Measurements from ENCODE around the gene LGI1. TPM values are rescaled to one million over a fixed set of nuclear protein-coding genes. Genes with fewer than 3 reads are reported as not detected.

The LGI1 gene
- polyA plus RNA-seq, 3 donors: 0.03 TPM; not detected in 2

- no peaks in the 10 kb centered on the region for H3K36me3 Mint-ChIP-seq
- intact Hi-C loops (cut with micrococcal nuclease): no loop called here
- peaks cover 1 to 12% (median 4%) of the 10 kb centered on the region in 3 donors for H3K27me3 Mint-ChIP-seq (ENCODE audit: low read depth in 3 of 3)
- H3K4me2 ChIP-seq (replicated peaks; ENCODE audit: extremely low read depth, low read length, poor library complexity, severe bottlenecking): peak overlapping the region; percentile 28
- no peak for TF ChIP-seq CTCF (IDR thresholded peaks at IDR 0.05)
- H3K27ac ChIP-seq (ENCODE audit: low read depth in 1 of 2, low read length in 2 of 2): no peak overlapping the region
- peaks cover 0 to 3% (median 0%) of the 10 kb centered on the region in 7 donors for H3K9me3 Mint-ChIP-seq
- no peaks in the 10 kb centered on the region for H3K9me3 ChIP-seq (replicated peaks in 1 of 2; ENCODE audit: control insufficient read depth in 1 of 2, insufficient read depth in 1 of 2, low read length in 2 of 2)
- H3K4me3 ChIP-seq (replicated peaks in 1 of 3; ENCODE audit: low read depth in 2 of 3, low read length in 3 of 3): no peak overlapping the region
- peak overlapping the region in 1 of 7 donors; percentile 24 for H3K27ac Mint-ChIP-seq
- H3K4me1 Mint-ChIP-seq: peaks cover 27% of the 10 kb centered on the region
- peak overlapping the region; percentile 51 for H2AFZ ChIP-seq (ENCODE audit: insufficient read depth, low read depth, low read length, poor library complexity, severe bottlenecking)
- H3K27me3 ChIP-seq (ENCODE audit: control insufficient read depth in 2 of 2, insufficient read depth in 2 of 2, low read length in 2 of 2): peaks cover 0 to 2% of the 10 kb centered on the region in 2 donors
- DNase-seq: peak; percentile 24 to 25 (median 25)
- H3K79me2 ChIP-seq (ENCODE audit: insufficient read depth, low read length): no peaks in the 10 kb centered on the region
- peaks cover 13 to 18% of the 10 kb centered on the region in 2 donors for H3K4me1 ChIP-seq (ENCODE audit: control insufficient read depth in 1 of 2, insufficient read depth in 2 of 2, low read length in 2 of 2)
- no peaks in the 10 kb centered on the region for H3K36me3 ChIP-seq (replicated peaks in 1 of 2; ENCODE audit: control insufficient read depth in 1 of 2, insufficient read depth in 2 of 2, low read length in 2 of 2)
- 18% methylated on average over 6 of the region's 8 CpGs for WGBS (ENCODE audit: insufficient coverage)
- no peak overlapping the region for H3K9ac ChIP-seq (ENCODE audit: insufficient read depth, low read length, poor library complexity, severe bottlenecking)
- peak overlapping the region in 1 of 2 donors; percentile 43 for H3K4me3 Mint-ChIP-seq
- H4K20me1 ChIP-seq (ENCODE audit: insufficient read depth, low read length): no peaks in the 10 kb centered on the region
These were observed 38.6 kb upstream of the LGI1 start for GRCh38 chr10:93718937-93719725.

GRCh38 chr10:93719901-93720300 is 37.8 kb upstream of the LGI1 start:
- H3K9me3 Mint-ChIP-seq: peaks cover 0 to 3% (median 0%) of the 10 kb centered on the region in 7 donors
- H3K27ac ChIP-seq (ENCODE audit: low read depth in 1 of 2, low read length in 2 of 2): no peak overlapping the region
- no peaks in the 10 kb centered on the region for H3K36me3 ChIP-seq (replicated peaks in 1 of 2; ENCODE audit: control insufficient read depth in 1 of 2, insufficient read depth in 2 of 2, low read length in 2 of 2)
- no peak overlapping the region for H3K4me2 ChIP-seq (replicated peaks; ENCODE audit: extremely low read depth, low read length, poor library complexity, severe bottlenecking)
- H3K4me3 ChIP-seq (replicated peaks in 1 of 3; ENCODE audit: low read depth in 2 of 3, low read length in 3 of 3): no peak overlapping the region
- no peak overlapping the region for H3K9ac ChIP-seq (ENCODE audit: insufficient read depth, low read length, poor library complexity, severe bottlenecking)
- no CpG with 5 or more reads among the region's 3 CpGs for WGBS (ENCODE audit: insufficient coverage)
- no peak overlapping the region for H2AFZ ChIP-seq (ENCODE audit: insufficient read depth, low read depth, low read length, poor library complexity, severe bottlenecking)
- peaks cover 1 to 13% (median 4%) of the 10 kb centered on the region in 3 donors for H3K27me3 Mint-ChIP-seq (ENCODE audit: low read depth in 3 of 3)
- intact Hi-C loops (cut with micrococcal nuclease): no loop called here
- H4K20me1 ChIP-seq (ENCODE audit: insufficient read depth, low read length): no peaks in the 10 kb centered on the region
- peak overlapping the region in 1 of 2 donors; percentile 43 for H3K4me3 Mint-ChIP-seq
- H3K36me3 Mint-ChIP-seq: no peaks in the 10 kb centered on the region
- TF ChIP-seq CTCF (IDR thresholded peaks at IDR 0.05): no peak
- H3K9me3 ChIP-seq (replicated peaks in 1 of 2; ENCODE audit: control insufficient read depth in 1 of 2, insufficient read depth in 1 of 2, low read length in 2 of 2): no peaks in the 10 kb centered on the region
- peak overlapping the region in 1 of 7 donors; percentile 35 for H3K27ac Mint-ChIP-seq
- H3K4me1 Mint-ChIP-seq: peaks cover 27% of the 10 kb centered on the region
- DNase-seq: no peak
- peaks cover 13 to 18% of the 10 kb centered on the region in 2 donors for H3K4me1 ChIP-seq (ENCODE audit: control insufficient read depth in 1 of 2, insufficient read depth in 2 of 2, low read length in 2 of 2)
- H3K27me3 ChIP-seq (ENCODE audit: control insufficient read depth in 2 of 2, insufficient read depth in 2 of 2, low read length in 2 of 2): peaks cover 0 to 6% of the 10 kb centered on the region in 2 donors
- H3K79me2 ChIP-seq (ENCODE audit: insufficient read depth, low read length): no peaks in the 10 kb centered on the region

Data from CD14-positive monocyte (primary cell).